HEK293 (cell line): Measurements from ENCODE around the gene GNB4.

Source experiments
- TCF7L2 ChIP-seq: IDR thresholded peaks from 2 replicates; pipeline ENCODE4 v1.6.1; 2011; ENCODE audit warnings: low read depth, mild to moderate bottlenecking, inconsistent platforms, low read length, moderate library complexity, borderline replicate concordance
- ZFP3 ChIP-seq: fragments of 450-650 bp; formaldehyde crosslinking; IDR thresholded peaks from 2 replicates; pipeline ENCODE4 v1.5.1; 2016; ENCODE audit warnings: low read depth, missing biosample characterization, missing genetic modification characterization
- ZIC2 ChIP-seq: fragments of 450-650 bp; formaldehyde crosslinking; IDR thresholded peaks from 2 replicates; pipeline ENCODE4 v1.5.1; 2016; ENCODE audit warnings: missing biosample characterization, missing genetic modification characterization
- ZNF202 ChIP-seq: fragments of 450-650 bp; formaldehyde crosslinking; IDR thresholded peaks from 2 replicates; pipeline ENCODE4 v1.5.1; 2016; ENCODE audit warnings: missing biosample characterization, missing genetic modification characterization, borderline replicate concordance
- ZNF274 ChIP-seq, 2 experiments: fragments of 200-500 bp in 1 of 2; fragments of 450-650 bp in 1 of 2; sonication (Bioruptor generic) in 1 of 2; formaldehyde crosslinking in 1 of 2; IDR thresholded peaks; 2 replicates each; pipeline versions ENCODE4 v1.5.1 to v1.6.1; 2014 to 2016; ENCODE audit warnings: borderline replicate concordance in 1 of 2, inconsistent platforms in 1 of 2, low read length in 1 of 2, missing biosample characterization in 1 of 2, missing genetic modification characterization in 1 of 2
- ZNF571 ChIP-seq: fragments of 450-650 bp; formaldehyde crosslinking; IDR thresholded peaks from 2 replicates; pipeline ENCODE4 v1.5.0; 2017; ENCODE audit warnings: missing biosample characterization, missing genetic modification characterization
- ZNF660 ChIP-seq: fragments of 450-650 bp; IDR thresholded peaks from 2 replicates; pipeline ENCODE4 v1.5.1; 2018; ENCODE audit warnings: missing biosample characterization, mild to moderate bottlenecking, missing genetic modification characterization
- ZNF677 ChIP-seq: fragments of 450-650 bp; IDR thresholded peaks from 2 replicates; pipeline ENCODE4 v1.5.0; 2018; ENCODE audit warnings: missing biosample characterization, mild to moderate bottlenecking, missing genetic modification characterization, moderate library complexity
- TF ChIP-seq, protein P1 (sequence below): fragments of 450-650 bp; formaldehyde crosslinking; IDR thresholded peaks from 2 replicates; pipeline ENCODE4 v1.5.1; 2016; ENCODE audit warnings: missing biosample characterization, missing genetic modification characterization, low read depth
- TF ChIP-seq, protein P2 (sequence below): fragments of 450-650 bp; formaldehyde crosslinking; IDR thresholded peaks from 2 replicates; pipeline ENCODE4 v1.5.1; 2016; ENCODE audit warnings: missing biosample characterization, missing genetic modification characterization
- TF ChIP-seq, protein P3 (sequence below): fragments of 450-650 bp; formaldehyde crosslinking; IDR thresholded peaks from 2 replicates; pipeline ENCODE4 v1.5.1; 2016; ENCODE audit warnings: missing biosample characterization, missing genetic modification characterization, low read depth
- TF ChIP-seq, protein P4 (sequence below): fragments of 450-650 bp; formaldehyde crosslinking; IDR thresholded peaks from 2 replicates; pipeline ENCODE4 v1.5.1; 2016; ENCODE audit warnings: missing biosample characterization, missing genetic modification characterization

DNA sequence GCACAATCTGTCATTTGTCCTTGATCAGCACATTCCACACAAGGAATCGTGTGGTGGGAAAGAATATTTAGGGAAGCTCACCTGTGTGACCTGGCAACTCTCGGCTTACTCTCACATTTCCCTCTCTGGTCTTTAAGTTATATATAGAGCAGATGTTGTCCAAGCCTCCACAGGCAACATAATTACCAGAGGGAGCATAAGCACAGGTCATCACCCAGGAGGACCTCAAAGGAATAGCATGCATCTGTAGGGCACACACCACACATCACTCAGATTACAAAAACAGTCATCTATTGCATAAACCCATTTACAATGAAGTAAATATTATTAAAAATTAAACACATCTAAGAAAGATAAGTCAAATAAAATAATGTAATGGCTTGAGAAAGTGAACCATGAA is 36.5 kb downstream of the GNB4 start:
- no peak for TF ChIP-seq ZFP3
- TF ChIP-seq, protein P1, sequence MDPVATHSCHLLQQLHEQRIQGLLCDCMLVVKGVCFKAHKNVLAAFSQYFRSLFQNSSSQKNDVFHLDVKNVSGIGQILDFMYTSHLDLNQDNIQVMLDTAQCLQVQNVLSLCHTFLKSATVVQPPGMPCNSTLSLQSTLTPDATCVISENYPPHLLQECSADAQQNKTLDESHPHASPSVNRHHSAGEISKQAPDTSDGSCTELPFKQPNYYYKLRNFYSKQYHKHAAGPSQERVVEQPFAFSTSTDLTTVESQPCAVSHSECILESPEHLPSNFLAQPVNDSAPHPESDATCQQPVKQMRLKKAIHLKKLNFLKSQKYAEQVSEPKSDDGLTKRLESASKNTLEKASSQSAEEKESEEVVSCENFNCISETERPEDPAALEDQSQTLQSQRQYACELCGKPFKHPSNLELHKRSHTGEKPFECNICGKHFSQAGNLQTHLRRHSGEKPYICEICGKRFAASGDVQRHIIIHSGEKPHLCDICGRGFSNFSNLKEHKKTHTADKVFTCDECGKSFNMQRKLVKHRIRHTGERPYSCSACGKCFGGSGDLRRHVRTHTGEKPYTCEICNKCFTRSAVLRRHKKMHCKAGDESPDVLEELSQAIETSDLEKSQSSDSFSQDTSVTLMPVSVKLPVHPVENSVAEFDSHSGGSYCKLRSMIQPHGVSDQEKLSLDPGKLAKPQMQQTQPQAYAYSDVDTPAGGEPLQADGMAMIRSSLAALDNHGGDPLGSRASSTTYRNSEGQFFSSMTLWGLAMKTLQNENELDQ (tag by site-specific recombination): no peak
- no peak for TF ChIP-seq ZIC2 (tag by site-specific recombination)
- TF ChIP-seq, protein P2, sequence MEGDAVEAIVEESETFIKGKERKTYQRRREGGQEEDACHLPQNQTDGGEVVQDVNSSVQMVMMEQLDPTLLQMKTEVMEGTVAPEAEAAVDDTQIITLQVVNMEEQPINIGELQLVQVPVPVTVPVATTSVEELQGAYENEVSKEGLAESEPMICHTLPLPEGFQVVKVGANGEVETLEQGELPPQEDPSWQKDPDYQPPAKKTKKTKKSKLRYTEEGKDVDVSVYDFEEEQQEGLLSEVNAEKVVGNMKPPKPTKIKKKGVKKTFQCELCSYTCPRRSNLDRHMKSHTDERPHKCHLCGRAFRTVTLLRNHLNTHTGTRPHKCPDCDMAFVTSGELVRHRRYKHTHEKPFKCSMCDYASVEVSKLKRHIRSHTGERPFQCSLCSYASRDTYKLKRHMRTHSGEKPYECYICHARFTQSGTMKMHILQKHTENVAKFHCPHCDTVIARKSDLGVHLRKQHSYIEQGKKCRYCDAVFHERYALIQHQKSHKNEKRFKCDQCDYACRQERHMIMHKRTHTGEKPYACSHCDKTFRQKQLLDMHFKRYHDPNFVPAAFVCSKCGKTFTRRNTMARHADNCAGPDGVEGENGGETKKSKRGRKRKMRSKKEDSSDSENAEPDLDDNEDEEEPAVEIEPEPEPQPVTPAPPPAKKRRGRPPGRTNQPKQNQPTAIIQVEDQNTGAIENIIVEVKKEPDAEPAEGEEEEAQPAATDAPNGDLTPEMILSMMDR (tag by site-specific recombination): no peak
- TF ChIP-seq ZNF274 (IDR thresholded peaks at IDR 0.05; ENCODE audit: low read length): no peak
- no peak for TF ChIP-seq ZNF274 (tag by site-specific recombination; IDR thresholded peaks at IDR 0.05; ENCODE audit: borderline replicate concordance)
- no peak for TF ChIP-seq ZNF202 (tag by site-specific recombination)
- TF ChIP-seq, protein P3, sequence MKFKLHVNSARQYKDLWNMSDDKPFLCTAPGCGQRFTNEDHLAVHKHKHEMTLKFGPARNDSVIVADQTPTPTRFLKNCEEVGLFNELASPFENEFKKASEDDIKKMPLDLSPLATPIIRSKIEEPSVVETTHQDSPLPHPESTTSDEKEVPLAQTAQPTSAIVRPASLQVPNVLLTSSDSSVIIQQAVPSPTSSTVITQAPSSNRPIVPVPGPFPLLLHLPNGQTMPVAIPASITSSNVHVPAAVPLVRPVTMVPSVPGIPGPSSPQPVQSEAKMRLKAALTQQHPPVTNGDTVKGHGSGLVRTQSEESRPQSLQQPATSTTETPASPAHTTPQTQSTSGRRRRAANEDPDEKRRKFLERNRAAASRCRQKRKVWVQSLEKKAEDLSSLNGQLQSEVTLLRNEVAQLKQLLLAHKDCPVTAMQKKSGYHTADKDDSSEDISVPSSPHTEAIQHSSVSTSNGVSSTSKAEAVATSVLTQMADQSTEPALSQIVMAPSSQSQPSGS (tag by site-specific recombination): no peak
- TF ChIP-seq TCF7L2: no peak
- TF ChIP-seq, protein P4, sequence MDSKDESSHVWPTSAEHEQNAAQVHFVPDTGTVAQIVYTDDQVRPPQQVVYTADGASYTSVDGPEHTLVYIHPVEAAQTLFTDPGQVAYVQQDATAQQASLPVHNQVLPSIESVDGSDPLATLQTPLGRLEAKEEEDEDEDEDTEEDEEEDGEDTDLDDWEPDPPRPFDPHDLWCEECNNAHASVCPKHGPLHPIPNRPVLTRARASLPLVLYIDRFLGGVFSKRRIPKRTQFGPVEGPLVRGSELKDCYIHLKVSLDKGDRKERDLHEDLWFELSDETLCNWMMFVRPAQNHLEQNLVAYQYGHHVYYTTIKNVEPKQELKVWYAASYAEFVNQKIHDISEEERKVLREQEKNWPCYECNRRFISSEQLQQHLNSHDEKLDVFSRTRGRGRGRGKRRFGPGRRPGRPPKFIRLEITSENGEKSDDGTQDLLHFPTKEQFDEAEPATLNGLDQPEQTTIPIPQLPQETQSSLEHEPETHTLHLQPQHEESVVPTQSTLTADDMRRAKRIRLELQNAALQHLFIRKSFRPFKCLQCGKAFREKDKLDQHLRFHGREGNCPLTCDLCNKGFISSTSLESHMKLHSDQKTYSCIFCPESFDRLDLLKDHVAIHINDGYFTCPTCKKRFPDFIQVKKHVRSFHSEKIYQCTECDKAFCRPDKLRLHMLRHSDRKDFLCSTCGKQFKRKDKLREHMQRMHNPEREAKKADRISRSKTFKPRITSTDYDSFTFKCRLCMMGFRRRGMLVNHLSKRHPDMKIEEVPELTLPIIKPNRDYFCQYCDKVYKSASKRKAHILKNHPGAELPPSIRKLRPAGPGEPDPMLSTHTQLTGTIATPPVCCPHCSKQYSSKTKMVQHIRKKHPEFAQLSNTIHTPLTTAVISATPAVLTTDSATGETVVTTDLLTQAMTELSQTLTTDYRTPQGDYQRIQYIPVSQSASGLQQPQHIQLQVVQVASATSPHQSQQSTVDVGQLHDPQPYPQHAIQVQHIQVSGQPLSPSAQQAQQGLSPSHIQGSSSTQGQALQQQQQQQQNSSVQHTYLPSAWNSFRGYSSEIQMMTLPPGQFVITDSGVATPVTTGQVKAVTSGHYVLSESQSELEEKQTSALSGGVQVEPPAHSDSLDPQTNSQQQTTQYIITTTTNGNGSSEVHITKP (tag by site-specific recombination): no peak
- no peak for TF ChIP-seq ZNF660 (tag by site-specific recombination)
- TF ChIP-seq ZNF677 (tag by site-specific recombination): no peak
- TF ChIP-seq ZNF571 (tag by site-specific recombination): no peak
